Stimulated activated CD4-positive, alpha-beta T cell treated with anti-CD3 and anti-CD28 coated beads, Interleukin-1b, Interleukin-23, amount 100 ng/mL, for 1 hour (primary cell): Measurements from ENCODE around the gene CHN1.

Source experiments
- DNase-seq, 2 donors: peaks; one replicate each; pipeline ENCODE4 v3.0.0-alpha.2; 2020; ENCODE audit warnings: low read depth in 2 of 2

Gene CHN1

DNA sequence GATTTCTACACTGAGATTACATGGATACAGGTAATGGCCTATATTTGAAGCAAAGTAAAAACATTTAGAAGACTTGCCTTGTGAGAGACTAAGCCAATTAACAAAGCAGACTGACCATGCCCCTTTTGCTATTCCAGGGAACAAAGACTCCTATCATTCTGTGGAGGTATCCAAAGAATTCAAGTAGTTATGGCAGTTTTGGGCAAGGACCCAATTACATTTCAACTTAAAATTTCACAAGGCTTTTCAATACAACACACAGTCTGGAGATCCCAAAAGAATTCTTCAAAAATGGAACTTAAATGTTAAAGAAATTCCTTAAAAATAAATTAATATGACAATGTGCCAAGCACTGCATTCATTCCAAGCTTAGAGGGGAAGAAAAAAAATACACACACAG lies 131.7 kb downstream of the CHN1 start:
- no peak for DNase-seq

DNA sequence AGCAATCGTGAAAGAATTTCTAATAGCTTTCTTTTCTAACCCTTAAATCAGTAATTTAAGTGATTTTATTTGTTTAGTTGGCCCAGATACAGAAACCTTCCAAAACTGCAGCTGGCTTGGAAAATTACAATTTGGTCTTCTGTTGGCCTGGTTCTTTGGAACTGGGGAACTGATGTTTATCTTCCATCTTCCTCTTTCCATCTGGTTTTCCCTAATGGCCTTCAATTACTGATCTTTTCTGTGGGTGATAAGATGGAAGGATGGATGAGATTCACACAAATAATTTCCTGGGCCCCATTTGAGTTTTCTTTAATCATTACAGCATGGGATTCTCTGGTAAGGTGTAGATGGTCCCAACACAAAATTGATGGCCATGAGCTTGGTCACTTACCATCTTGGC lies 134.4 kb downstream of the CHN1 start:
- DNase-seq = no peak

DNA sequence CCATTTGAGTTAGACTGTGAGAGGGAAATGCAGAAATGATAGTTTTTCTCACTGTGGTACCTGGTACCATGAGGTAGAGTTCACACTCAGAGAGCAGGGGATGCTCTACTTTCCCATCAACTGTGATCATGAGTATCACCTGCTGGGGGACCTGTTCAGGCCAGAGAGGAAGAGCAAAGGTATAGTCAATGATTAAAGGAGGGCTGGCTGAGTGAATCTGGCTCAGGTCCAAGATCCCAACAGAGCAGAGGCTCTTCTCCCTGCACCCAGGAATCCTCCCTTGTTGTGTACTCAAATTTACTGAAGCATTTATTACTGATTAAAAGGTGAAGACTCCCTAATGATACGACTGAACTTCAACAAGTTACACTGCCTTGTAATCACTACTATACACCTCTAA lies 136.3 kb downstream of the CHN1 start:
- DNase-seq = no peak

DNA sequence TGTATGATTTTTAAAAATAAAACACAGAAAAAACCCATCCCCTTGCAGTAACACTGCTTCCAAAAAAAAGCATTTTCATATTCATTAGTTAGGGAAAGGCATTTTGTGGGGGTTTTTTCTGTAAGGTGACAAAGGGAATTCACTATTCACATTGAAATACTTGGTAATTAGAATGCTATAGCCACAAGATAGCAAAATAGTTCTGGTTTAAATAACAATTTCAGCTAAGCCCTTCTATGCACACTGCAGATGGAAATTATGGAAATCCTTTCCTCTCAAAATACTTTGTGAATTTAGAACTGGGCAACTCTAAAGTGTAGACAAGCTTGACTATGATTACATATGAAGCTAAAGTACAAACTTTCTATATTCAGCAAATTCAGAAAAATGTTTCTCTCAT lies 138.8 kb downstream of the CHN1 start:
- no peak for DNase-seq

DNA sequence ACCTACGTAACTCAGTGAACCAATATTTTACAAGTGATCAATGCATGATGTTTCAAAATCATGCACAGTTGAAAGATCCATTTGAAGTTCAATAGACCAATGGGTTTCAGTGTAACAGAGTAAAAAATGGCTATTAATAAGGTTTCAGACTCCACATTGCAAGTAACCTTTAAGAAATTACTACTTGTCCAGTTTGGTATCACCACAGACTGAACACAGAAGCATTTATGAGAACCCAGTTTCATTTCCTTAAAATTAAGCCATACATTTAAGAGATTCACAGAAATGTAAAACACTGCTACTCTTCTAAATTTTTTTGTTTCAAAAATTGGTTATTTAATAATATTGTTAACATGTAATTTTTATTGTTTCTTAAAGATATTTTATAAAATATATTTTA lies 142.0 kb downstream of the CHN1 start:
- DNase-seq = no peak

DNA sequence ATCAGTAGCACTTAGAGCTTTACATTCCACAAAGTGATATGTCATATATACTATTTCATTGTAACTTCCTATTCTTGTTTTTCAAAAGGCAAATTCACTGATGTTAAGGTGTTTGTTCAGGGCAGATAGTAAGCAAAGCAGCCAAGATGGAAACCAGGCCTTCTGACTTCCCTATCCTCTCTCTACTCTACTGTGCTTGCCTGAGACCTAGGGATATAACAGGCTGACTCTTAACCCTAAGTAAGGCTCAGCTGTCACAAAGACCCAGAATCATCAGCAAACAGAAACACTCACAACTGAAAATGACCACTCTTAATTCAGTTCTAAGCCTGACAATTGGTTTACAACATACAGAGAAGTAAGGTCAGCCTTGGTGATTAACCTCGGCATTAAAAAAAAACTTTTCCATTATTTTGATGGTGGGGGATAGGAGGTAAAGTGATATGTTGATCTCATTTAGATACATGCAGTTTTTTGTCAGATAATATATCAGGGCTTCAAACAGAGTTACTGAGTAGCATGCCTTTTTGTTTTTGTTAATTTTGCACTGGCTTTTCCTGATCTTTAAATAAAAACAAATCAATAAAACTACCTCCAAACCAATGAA lies 145.5 kb downstream of the CHN1 start:
- DNase-seq = no peak

DNA sequence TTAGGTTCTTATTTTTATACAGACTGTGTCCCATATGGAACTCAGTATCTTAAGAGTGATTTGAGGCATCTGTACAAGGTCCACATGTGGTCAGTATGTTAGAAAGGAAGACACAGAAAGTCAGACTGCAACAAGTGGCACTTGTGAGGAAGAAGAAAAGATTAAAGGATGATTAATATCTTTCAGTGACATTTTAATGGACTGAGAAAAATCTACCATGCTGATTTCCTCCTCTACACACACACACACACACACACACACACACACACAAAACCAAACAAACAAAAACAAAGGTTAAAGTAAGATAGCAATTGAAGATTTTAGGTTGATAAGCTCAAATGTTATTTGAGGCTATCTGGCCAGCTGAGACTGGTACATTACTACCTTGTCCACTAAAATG lies 146.4 kb downstream of the CHN1 start:
- no peak for DNase-seq

DNA sequence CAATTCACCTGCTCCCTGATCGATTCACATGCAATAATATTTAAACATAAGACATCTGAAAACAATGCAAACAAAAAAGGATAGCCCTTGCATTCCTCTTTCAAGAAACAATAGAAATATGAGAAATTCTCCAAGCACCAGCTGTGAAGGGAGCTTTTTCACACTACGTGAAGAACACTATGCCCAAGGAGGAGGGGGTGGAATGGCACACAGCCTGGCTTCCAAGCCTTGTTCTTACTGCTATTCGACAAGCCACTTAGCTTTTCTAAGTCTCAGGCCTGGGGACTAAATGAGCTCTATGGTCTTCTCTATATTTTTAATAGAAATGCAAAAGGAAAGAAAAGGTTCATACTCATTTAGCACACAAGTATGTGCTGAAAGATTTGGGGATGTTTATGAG lies 148.7 kb downstream of the CHN1 start:
- DNase-seq = no peak

DNA sequence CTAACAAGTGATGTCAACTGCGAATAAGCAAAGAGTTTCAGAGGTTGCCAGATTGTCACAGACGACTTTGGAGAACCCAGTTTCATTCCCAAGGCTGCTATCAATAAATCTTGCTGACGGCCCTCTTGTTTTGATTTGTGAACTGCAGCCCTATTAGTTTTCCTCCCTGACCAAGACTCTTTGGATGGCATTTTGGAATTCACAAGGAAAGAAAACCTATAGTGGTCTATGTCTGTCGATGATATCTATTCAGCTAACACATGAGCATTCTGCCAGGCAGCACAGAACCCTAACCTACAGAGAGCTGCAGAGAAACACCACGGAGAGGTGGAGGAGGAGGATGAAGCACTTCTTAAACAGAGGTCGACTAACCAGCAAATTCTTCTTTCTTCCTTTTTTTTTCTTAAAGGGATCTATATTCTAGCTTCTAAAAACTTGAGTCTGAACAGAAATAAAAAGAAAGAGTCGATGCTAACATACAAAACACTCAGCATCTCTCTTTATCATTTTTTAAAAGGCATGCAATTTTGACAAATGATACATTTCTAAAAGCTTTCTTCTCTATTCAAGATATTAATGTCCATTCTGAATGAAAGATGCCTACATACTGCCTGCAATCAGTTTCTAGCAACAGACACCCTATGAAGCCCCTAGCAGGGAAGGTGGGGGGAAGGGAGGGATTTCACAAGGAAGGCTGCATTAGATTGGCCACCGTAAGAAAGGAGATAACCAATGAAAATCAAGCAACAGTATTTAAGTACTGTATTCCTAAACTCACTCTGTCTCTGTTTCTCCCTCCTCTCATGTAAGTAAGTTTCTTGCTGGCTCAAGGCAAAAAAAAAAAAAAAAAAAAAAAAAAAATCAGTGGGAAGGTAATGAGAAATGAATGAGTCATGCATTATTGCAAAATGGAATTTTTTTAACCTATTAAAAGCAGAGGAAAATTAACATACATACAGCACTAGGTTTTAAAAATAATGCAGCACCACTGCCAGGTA lies 157.9 kb downstream of the CHN1 start:
- no peak for DNase-seq

DNA sequence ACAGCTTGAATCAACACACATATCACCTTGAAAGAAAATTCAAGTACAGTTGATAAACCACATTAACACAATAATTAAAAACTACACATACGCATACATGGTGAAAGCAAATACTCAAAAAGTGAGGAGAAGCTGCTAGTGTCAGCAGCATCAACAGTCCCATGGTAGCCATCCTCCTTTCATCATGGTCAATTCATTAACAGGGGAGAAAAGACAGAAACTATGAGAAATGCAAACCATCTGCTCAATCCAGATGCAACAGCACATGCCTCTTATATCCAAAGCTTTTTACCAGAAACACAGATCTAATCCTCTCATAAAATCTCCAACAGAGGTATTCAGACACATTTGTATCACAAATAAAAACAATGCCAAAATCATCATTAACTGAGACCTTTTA lies 159.0 kb downstream of the CHN1 start:
- DNase-seq = no peak

DNA sequence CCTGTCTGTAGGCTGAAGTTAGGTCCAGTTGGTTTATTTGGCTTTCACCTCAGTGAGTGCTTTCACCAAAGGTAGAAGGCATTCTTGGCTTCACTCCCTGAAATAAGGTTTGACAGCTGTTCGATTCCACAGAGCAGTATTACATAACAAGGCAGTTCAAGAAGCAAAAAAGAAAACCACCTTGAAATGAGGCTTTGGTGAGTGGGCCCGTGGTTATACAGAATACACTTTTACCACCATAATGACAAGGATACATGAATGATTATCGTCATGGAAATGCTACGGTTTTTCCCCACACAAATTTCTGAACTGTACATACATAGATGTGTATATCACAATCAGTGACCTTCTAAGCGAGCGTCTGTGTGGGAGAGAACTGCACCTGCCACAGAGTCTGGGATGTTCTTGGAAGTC lies 160.9 kb downstream of the CHN1 start:
- DNase-seq = no peak

DNA sequence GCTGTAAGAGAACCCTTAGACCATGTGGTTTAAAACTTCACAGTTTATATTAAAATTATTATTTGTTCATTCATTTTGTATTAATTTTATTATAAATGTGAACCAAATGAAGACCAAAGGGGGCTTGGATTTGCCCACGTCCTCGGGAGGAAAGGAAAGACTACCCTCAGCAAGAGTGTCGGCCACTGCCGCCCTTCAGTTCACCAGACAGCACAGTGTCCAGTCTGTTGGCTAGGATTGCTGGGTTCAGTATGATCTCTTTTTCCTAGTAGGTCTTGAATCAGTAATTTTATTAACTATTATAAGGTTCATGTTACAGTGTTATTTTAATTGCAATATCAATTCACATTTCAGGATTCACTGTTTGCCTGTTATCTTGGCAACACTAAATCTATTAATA lies 162.7 kb downstream of the CHN1 start:
- no peak for DNase-seq

DNA sequence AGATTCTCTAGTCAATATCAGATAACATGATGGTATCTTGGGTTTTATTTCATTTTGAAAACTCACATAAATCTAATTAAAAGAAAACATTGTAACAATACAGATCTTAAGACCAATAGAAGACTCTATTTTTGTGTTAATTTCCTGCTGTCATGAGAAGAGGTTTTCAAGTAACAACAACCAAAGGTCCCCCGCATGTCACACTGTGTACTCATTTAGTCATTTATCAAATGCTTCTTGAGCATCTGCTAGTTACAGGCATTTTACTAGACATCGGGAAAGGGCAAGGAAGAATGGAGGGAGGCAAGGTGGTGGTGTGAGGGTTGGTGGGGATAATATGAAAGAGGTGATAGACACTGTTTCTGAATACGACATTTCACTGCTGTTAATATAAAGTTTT lies 163.2 kb downstream of the CHN1 start:
- no peak for DNase-seq

DNA sequence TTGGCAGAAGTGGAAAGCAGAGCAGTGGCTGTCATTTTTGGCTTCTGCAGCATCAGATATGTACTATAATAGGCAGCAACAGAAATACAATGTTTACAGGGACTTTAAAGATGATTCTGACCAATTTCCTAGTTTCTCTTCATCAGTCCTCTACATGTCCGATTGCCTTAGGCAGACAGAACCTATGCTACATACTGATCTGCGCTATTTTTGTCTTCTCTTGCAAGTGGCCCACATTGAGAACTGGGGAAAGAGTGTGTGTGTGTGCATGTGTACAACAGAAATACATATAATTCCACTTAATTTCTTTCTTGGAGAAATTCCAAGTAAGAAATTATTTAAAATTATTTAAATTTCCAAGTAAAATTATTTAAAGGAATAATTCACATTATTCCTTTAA lies 163.8 kb downstream of the CHN1 start:
- DNase-seq = no peak

DNA sequence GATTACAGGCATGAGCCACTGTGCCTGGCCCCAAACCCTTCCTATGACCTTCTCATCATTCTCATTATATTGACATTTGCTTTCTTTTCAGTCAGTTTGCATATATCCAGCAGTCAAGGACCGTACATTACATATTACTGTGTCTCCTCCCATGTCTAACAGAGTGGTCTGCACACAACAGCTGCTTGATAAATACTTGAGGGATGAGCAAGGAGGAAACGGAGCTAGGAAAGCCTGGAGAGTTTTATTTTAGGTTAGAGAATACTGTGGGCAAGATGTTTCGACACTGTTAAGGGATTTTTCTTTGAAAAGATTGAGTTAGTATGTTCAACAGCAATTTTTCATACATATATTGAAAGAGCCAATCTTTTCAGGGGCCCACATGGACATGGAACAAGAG lies 164.7 kb downstream of the CHN1 start:
- DNase-seq = no peak

DNA sequence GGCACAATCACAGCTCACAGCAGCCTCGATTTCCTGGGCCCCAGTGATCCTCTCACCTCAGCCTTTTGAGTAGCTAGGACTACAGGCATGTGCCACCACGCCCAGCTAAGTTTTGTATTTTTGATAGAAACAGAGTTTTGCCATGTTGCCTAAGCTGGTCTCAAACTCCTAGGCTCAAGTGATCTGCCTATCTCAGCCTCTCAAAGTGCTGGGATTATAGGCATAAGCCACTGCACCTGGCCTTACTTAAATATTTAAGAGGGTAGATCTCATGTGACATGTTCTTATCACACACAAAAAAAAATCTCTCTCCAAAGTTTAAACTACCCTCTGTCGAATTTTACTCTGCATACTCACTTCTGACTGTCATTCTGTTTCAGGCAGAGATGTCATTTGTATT lies 165.5 kb downstream of the CHN1 start:
- DNase-seq = no peak

DNA sequence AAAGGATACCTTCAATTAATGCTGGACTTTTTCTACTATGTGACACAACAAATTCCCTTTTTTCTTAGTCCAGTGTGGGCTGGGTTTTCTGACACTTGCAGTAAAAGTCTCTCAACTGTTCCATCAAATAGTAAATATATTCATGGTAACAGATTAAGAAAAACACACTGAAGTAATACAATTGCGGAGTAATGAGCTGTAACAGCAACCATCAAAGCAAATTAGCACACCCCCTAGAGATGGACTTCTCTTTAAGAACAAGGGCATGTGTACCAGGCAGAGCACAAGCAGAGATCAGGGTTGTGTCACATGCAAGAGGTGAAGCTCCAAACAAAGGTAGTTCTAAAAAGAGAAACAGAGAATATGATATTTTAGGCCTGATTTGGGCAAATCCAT lies 168.2 kb downstream of the CHN1 start:
- no peak for DNase-seq

DNA sequence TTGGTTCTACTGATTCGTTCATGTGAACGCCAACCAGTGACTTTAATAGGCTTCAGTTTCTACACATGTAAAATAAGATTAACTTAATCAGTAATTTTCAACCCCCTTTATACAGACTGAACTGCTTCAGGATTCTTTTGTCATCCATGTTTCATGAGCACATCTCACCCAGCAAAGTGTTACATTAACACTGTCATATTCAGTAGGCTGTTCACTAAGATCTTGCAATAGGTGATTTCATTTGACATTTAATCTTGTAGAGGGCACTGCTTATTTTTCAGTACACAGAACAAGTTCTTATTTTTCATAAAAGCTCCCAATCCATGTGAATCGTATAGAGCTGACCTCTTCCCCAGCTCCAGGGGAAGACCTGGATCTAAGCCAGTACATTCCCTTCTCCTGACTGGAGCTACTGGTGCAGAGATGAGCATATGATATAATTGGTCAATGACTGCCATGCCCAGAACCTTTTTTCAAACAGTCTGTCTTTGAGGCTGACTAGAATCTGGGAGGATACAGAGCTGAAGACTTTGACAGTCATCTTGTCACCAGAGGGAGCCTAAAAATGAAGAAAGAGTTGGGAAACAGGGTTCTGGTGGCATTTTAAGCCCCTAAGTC lies 168.7 kb downstream of the CHN1 start:
- no peak for DNase-seq

DNA sequence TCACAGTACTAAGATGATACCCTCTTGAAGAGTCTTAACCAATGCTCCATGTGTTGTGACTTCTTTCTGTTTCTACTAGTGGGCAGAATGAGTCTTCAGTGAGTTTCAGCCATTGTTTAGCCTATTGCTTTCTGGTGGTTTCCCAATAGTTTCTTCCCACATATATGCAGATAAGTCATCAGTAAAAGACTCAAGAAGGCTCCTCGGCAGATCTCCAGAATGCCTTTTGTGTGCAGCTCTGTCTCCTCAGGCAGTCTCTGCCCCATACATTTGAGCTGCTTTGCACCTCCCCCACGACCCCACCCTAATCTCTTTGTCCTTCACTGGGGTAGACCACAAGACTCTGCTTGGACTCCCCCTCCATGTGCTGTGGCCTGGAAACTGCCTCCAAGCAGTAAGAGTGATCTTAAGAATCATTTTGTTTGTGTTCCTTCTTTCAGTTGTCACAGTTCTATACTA lies 169.4 kb downstream of the CHN1 start:
- no peak for DNase-seq

DNA sequence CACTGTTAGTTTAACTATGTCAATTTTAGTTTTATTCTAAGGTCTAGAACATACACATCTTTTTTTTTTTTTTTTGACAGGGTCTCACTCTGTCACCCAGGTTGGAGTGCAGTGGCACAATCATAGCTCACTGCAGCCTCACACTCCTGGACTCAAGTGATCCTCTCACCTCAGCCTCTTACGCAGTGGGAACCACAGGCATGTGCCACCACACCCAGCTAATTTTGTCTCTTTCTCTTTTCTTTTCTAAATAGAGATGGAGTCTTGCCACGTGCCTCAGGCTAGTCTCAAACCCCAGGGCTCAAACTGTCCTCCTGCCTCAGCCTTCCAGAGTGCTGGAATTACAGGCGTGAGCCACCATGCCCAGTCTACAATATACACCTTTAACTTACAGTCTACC lies 171.4 kb downstream of the CHN1 start:
- DNase-seq = no peak

DNA sequence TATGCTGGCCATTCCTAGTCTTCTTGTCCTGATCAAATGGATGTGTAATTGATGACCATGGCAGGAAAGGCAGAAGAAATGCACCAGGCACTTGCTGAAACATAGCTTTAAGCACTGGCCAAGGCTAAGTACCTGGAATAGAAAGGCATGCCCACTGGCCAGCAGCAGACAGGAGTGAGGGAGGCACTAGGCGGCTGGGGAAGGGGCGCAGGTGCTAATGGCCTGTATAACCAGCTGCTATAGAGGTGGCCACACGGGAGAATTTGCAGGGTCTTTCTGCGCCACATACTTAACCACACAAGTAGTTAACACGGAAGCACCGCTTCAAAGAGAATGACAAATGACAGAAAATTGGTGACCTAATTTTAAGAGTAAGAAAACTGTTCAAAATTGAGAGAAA lies 174.6 kb downstream of the CHN1 start:
- DNase-seq = no peak

DNA sequence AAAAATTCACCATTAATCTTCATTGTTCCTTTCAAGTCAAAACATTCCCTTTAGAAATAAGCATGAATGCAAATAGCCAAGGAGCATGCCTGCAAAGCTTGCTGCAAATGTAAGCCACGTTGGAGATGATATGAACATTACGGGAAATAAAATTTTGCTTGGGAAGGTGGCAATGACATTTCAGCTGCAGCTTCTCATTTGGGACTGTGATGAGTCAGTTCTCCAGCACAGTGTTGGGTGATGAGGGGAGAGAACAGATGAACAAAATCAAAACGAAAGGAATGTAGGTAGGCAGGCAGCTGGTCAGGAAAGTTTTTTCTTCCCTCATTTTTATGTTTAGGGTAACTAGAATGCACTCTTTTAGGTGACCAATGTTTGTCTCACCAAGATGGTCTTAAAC lies 175.6 kb downstream of the CHN1 start:
- DNase-seq = no peak
